Panc1 (cell line): ENCODE measurements around the gene FUBP3. TPM values are rescaled to one million over a fixed set of nuclear protein-coding genes. Genes with fewer than 3 reads are reported as not detected.

Source experiments
- ATAC-seq: fragments of 200-7000 bp; cut with Tn5 transposase; 2 replicates; pipeline ENCODE4 v1.9.1; 2020; ENCODE audit warnings: mild to moderate bottlenecking, moderate library complexity
- BruUV-seq: library from RNA; stranded (reverse); fragments of 400-500 nt; replicated peaks from 2 replicates; lab custom pipeline; 2021; lab: Mats Ljungman, UMichigan
- CTCF ChIA-PET: fragments of 300-600 bp; sonication (Branson Sonifier 250); formaldehyde crosslinking; loops from one replicate; lab custom pipeline; 2022; ENCODE audit warnings: antibody characterized with exemption; lab: Charles Lee
- POLR2A ChIA-PET: fragments of 300-600 bp; sonication (Branson Sonifier 250); formaldehyde crosslinking; loops from one replicate; lab custom pipeline; 2022; ENCODE audit warnings: antibody characterized with exemption; lab: Charles Lee
- DNase-seq: peaks from one replicate; pipeline ENCODE4 v3.0.0-alpha.2; 2010; ENCODE audit warnings: low read depth, low spot score
- H3K27ac ChIP-seq: 2 replicates; pipeline ENCODE4 v1.5.1; 2011; ENCODE audit warnings: mild to moderate bottlenecking, low read length, inconsistent platforms
- H3K27me3 ChIP-seq: fragments of 200-500 bp; sonication (Bioruptor generic); 2 replicates; pipeline ENCODE4 v1.6.0; 2014; ENCODE audit warnings: low read length, inconsistent platforms; ENCODE audit not compliant: control insufficient read depth, insufficient read depth
- H3K36me3 ChIP-seq: fragments of 200-500 bp; sonication (Bioruptor generic); 2 replicates; pipeline ENCODE4 v1.5.1; 2014; ENCODE audit warnings: inconsistent platforms, mild to moderate bottlenecking, low read length, moderate library complexity; ENCODE audit not compliant: control insufficient read depth, insufficient read depth
- H3K4me1 ChIP-seq: 2 replicates; pipeline ENCODE4 v1.5.1; 2011; ENCODE audit warnings: inconsistent platforms, mild to moderate bottlenecking, low read length, moderate library complexity; ENCODE audit not compliant: control insufficient read depth, insufficient read depth
- H3K4me3 ChIP-seq, 2 experiments: 2 replicates each; pipeline ENCODE4 v1.5.1; 2011 to 2012; ENCODE audit warnings: low read depth in 2 of 2, low read length in 2 of 2, mild to moderate bottlenecking in 2 of 2, inconsistent platforms in 1 of 2, moderate library complexity in 1 of 2
- H3K9me3 ChIP-seq: fragments of 200-500 bp; sonication (Bioruptor generic); 2 replicates; pipeline ENCODE4 v1.5.1; 2014; ENCODE audit warnings: low read depth, mild to moderate bottlenecking, inconsistent platforms, low read length, moderate library complexity; ENCODE audit not compliant: control insufficient read depth, insufficient read depth
- POLR2AphosphoS5 ChIP-seq: IDR thresholded peaks from 2 replicates; pipeline ENCODE4 v1.6.1; 2012; ENCODE audit warnings: mild to moderate bottlenecking, low read depth, low read length, moderate library complexity
- SIN3A ChIP-seq: IDR thresholded peaks from 2 replicates; pipeline ENCODE4 v1.6.1; 2012; ENCODE audit warnings: low read depth, mild to moderate bottlenecking, low read length, moderate library complexity, borderline replicate concordance; ENCODE audit not compliant: insufficient read depth
- TCF7L2 ChIP-seq: IDR thresholded peaks from 2 replicates; pipeline ENCODE4 v1.6.1; 2011; ENCODE audit warnings: mild to moderate bottlenecking, low read depth, low read length, inconsistent platforms
- in situ Hi-C: cut with HindIII; loops from 2 replicates; pipeline ENCODE4 v1.10.0; 2016; ENCODE audit warnings: low sequenced_read_pairs, low pct_unique_long_range_greater_than_20kb
- intact Hi-C: fragments of 100-400 bp; cut with micrococcal nuclease; formaldehyde crosslinking; loops from one replicate; pipeline ENCODE4 v1.10.0; 2022; ENCODE audit not compliant: unreplicated experiment
- total RNA-seq: library from RNA; stranded (reverse); gene quantifications from one replicate; pipeline ENCODE4 v1.2.1, GENCODE V29; 2021; ENCODE audit not compliant: unreplicated experiment
- TF ChIP-seq, protein P1 (sequence below): fragments of 450-650 bp; IDR thresholded peaks from 2 replicates; pipeline ENCODE4 v1.5.1; 2017; ENCODE audit warnings: mild to moderate bottlenecking
- TF ChIP-seq, protein P2 (sequence below), 2 experiments: IDR thresholded peaks; 2 replicates each; pipeline ENCODE4 v1.6.1; 2011 to 2012; ENCODE audit warnings: low read depth in 2 of 2, control low read depth in 1 of 2, low read length in 1 of 2, mild to moderate bottlenecking in 1 of 2, moderate library complexity in 1 of 2; ENCODE audit not compliant: insufficient read depth in 1 of 2

Gene FUBP3
- total RNA-seq, 1 experiment from 2014 or later = 46.6 TPM

DNA sequence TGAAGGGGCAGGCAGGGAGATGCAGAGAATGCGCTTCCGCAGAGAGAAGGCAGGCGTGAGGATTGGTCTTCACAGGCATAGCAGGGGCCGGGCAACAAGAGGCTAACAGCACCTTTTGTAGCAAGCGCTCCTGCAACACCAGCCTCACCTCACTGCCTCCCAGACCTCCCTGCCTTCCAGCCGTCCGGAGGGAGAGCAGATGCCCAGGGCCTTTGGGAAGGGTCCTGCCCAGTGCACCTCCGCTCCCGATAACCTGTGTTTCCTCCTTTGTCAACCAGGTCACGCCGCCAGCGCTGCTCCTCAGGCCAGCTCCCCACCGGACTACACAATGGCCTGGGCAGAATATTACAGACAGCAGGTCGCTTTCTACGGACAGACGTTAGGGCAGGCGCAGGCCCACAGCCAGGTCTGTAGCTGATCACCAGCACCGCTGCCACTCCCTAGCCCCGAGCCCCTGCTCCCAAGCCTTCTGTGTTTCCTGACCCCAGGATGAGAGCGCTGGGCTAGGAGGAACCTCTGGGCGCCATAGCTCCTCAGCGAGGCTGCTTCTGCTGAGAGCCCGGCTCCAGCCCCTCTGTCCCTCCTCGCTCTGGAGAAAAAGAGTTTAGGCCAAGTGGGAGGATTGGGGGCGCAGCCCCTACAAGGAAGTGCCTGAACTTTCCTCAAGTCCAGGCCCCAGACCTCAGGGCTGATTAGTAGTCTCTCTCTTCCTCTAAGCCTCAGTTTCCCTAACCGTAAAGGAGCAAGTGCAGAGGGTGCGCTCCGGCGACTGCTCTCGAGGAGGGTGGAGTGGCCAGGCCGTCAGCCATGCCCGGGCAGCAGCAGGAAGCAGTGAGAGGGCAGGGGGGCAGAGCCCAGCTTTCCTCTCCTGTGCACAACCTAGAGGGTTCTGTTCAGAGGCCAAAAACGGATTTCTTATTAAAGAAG lies 56.6 kb downstream of the FUBP3 start:
- Histone ChIP-seq H3K27ac (no peak overlapping the region), H3K4me3 (no peak overlapping the region), H3K4me1 (no peaks in the 10 kb centered on the region), H3K36me3 (peaks cover 3% of the 10 kb centered on the region; the same call in 1 of the 2 replicates), H3K27me3 (no peaks in the 10 kb centered on the region), H3K9me3 (no peaks in the 10 kb centered on the region)
- ChIA-PET CTCF (no interaction called here), POLR2A (no interaction called here)
- TF ChIP-seq, protein P1, sequence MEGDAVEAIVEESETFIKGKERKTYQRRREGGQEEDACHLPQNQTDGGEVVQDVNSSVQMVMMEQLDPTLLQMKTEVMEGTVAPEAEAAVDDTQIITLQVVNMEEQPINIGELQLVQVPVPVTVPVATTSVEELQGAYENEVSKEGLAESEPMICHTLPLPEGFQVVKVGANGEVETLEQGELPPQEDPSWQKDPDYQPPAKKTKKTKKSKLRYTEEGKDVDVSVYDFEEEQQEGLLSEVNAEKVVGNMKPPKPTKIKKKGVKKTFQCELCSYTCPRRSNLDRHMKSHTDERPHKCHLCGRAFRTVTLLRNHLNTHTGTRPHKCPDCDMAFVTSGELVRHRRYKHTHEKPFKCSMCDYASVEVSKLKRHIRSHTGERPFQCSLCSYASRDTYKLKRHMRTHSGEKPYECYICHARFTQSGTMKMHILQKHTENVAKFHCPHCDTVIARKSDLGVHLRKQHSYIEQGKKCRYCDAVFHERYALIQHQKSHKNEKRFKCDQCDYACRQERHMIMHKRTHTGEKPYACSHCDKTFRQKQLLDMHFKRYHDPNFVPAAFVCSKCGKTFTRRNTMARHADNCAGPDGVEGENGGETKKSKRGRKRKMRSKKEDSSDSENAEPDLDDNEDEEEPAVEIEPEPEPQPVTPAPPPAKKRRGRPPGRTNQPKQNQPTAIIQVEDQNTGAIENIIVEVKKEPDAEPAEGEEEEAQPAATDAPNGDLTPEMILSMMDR = no peak
- TF ChIP-seq SIN3A = no peak
- TF ChIP-seq POLR2AphosphoS5 = no peak
- TF ChIP-seq, protein P2, sequence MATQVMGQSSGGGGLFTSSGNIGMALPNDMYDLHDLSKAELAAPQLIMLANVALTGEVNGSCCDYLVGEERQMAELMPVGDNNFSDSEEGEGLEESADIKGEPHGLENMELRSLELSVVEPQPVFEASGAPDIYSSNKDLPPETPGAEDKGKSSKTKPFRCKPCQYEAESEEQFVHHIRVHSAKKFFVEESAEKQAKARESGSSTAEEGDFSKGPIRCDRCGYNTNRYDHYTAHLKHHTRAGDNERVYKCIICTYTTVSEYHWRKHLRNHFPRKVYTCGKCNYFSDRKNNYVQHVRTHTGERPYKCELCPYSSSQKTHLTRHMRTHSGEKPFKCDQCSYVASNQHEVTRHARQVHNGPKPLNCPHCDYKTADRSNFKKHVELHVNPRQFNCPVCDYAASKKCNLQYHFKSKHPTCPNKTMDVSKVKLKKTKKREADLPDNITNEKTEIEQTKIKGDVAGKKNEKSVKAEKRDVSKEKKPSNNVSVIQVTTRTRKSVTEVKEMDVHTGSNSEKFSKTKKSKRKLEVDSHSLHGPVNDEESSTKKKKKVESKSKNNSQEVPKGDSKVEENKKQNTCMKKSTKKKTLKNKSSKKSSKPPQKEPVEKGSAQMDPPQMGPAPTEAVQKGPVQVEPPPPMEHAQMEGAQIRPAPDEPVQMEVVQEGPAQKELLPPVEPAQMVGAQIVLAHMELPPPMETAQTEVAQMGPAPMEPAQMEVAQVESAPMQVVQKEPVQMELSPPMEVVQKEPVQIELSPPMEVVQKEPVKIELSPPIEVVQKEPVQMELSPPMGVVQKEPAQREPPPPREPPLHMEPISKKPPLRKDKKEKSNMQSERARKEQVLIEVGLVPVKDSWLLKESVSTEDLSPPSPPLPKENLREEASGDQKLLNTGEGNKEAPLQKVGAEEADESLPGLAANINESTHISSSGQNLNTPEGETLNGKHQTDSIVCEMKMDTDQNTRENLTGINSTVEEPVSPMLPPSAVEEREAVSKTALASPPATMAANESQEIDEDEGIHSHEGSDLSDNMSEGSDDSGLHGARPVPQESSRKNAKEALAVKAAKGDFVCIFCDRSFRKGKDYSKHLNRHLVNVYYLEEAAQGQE (IDR thresholded peaks at IDR 0.05; ENCODE audit: insufficient read depth in 1 of 2, low read depth in 2 of 2, low read length in 1 of 2) = no peak
- TF ChIP-seq TCF7L2 = no peak
- DNase-seq (no peak), ATAC-seq (no peak)
- intact Hi-C loops (no loop called here), in situ Hi-C loops (no loop called here)
- BruUV-seq = no TSS peak

DNA sequence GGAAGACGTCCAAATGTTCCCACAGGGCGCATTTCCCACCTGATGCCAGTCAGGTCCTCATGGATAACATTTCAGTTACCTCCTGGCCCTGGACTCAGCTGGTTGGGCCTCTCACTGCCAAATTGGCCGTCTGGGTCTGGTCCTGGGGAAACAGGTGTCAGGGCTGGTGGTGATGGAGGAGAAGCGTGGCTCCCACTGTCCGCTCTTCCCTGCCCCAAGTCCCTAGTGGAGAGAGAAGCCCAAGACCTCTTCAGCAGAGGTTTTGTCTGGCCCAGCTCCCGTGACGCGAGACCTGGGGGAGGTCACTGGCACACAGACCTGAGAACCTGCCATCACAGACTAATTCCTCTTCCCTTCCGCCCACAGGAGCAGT lies 57.3 kb downstream of the FUBP3 start:
- intact Hi-C loops = no loop called here
- no TSS peak for BruUV-seq
- no peaks in the 10 kb centered on the region for H3K4me1 ChIP-seq
- TF ChIP-seq POLR2AphosphoS5 (no peak), SIN3A (no peak), TCF7L2 (no peak)
- TF ChIP-seq, protein P2 (IDR thresholded peaks at IDR 0.05; ENCODE audit: insufficient read depth in 1 of 2, low read depth in 2 of 2, low read length in 1 of 2) = no peak
- TF ChIP-seq, protein P1 = no peak
- ATAC-seq (no peak), DNase-seq (no peak)
- H3K36me3 ChIP-seq = peaks cover 3% of the 10 kb centered on the region; the same call in 1 of the 2 replicates
- no peak overlapping the region for H3K27ac ChIP-seq
- ChIA-PET CTCF (no interaction called here), POLR2A (no interaction called here)
- in situ Hi-C loops = no loop called here
- H3K9me3 ChIP-seq = no peaks in the 10 kb centered on the region
- no peak overlapping the region for H3K4me3 ChIP-seq
- no peaks in the 10 kb centered on the region for H3K27me3 ChIP-seq
